Measurements from ENCODE around the gene DNAH9.

GRCh38 chr17:11916091-11916490 is 317.8 kb downstream of the DNAH9 start:
- TF ChIP-seq CTCF (IDR thresholded peaks at IDR 0.05; ENCODE audit: low read depth, low read length, missing input control): no peak
- TF ChIP-seq EGR1 (IDR thresholded peaks at IDR 0.05; ENCODE audit: low read depth in 2 of 2): no peak
- no peak for TF ChIP-seq HNF4G (IDR thresholded peaks at IDR 0.05)
- TF ChIP-seq JUND (IDR thresholded peaks at IDR 0.05): no peak
- TF ChIP-seq YY1 (IDR thresholded peaks at IDR 0.05): no peak
- TF ChIP-seq HNF4A (conservative IDR thresholded peaks at IDR 0.05): no peak
- TF ChIP-seq RAD21 (IDR thresholded peaks at IDR 0.05): no peak
- no peak for TF ChIP-seq ZBTB33 (IDR thresholded peaks at IDR 0.05)
- no peak for TF ChIP-seq MAX (IDR thresholded peaks at IDR 0.05)
- no peak for TF ChIP-seq TAF1 (conservative IDR thresholded peaks at IDR 0.05)
- TF ChIP-seq ATF3 (IDR thresholded peaks at IDR 0.05): no peak
- TF ChIP-seq SP1 (IDR thresholded peaks at IDR 0.05): no peak
- no peak for TF ChIP-seq GABPA (IDR thresholded peaks at IDR 0.05 in 1 of 2, conservative IDR thresholded peaks at IDR 0.05 in 1 of 2)

Measured in liver (tissue), 3 donors.